ENCODE measurements around the gene ERBB4.

- TF ChIP-seq, protein P1, sequence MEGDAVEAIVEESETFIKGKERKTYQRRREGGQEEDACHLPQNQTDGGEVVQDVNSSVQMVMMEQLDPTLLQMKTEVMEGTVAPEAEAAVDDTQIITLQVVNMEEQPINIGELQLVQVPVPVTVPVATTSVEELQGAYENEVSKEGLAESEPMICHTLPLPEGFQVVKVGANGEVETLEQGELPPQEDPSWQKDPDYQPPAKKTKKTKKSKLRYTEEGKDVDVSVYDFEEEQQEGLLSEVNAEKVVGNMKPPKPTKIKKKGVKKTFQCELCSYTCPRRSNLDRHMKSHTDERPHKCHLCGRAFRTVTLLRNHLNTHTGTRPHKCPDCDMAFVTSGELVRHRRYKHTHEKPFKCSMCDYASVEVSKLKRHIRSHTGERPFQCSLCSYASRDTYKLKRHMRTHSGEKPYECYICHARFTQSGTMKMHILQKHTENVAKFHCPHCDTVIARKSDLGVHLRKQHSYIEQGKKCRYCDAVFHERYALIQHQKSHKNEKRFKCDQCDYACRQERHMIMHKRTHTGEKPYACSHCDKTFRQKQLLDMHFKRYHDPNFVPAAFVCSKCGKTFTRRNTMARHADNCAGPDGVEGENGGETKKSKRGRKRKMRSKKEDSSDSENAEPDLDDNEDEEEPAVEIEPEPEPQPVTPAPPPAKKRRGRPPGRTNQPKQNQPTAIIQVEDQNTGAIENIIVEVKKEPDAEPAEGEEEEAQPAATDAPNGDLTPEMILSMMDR (conservative IDR thresholded peaks at IDR 0.05; ENCODE audit: low read depth, low read length): no peak
- no peak for TF ChIP-seq EZH2 (IDR thresholded peaks at IDR 0.05; ENCODE audit: borderline replicate concordance, low read depth, low read length, poor library complexity, severe bottlenecking)
Measured at GRCh38 chr2:211405036-211405435, 1133.6 kb downstream of the ERBB4 start.
